Loucy (cell line): ENCODE results near the gene FKBP5.

Experiments
- CTCF ChIP-seq: fragments of 200-600 bp; sonication (generic); conservative IDR thresholded peaks from 2 replicates; pipeline ENCODE4 v1.5.1; 2014; ENCODE audit warnings: mild to moderate bottlenecking, antibody characterized with exemption, low read length
- EZH2phosphoT487 ChIP-seq: fragments of 200-600 bp; IDR thresholded peaks from 2 replicates; pipeline ENCODE4 v1.6.1; 2018; ENCODE audit warnings: antibody characterized with exemption, mild to moderate bottlenecking, moderate library complexity, borderline replicate concordance

- no peak for TF ChIP-seq CTCF
- no peak for TF ChIP-seq EZH2phosphoT487
These were observed 68.0 kb downstream of the FKBP5 start for GRCh38 chr6:35620706-35621105.
